T47D (cell line): ENCODE data around the gene ZNF790.
"Not testable (repeated sequence)": the region's sequence is repeated elsewhere in the genome, so short reads cannot be mapped to it uniquely, and the experiment has no call there.

Source experiments
- DNase-seq, 2 experiments: peaks; one replicate each; pipeline versions ENCODE4 v3.0.0 to v3.0.0-alpha.2; 2011 to 2012; ENCODE audit warnings: low read depth in 1 of 2, low spot score in 1 of 2
- JUND ChIP-seq: IDR thresholded peaks from 2 replicates; pipeline ENCODE4 v1.6.1; 2012; ENCODE audit warnings: low read depth
- in situ Hi-C: cut with HindIII; loops from 2 replicates; pipeline ENCODE4 v1.10.0; 2016; ENCODE audit warnings: low sequenced_read_pairs, low pct_unique_long_range_greater_than_20kb

The ZNF790 gene

DNA sequence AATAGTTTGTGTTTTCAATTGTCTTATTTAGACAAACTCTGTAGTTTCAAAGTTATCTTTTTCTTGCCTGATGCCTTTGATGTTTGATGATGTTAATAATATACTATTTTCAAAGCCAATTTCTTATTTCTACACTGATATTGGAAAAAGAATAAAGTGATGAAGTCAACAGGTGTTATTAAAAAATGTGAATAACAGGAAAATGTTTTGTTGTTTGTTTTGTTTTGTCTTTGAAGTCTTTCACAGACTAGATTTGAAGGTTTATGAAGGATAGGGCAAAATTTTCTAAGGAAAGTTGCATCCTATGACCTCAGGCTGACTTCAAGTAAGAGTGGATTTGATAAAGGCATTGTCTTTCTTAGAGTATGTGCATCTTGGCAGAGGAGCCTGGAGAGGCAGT, 31.2 kb downstream of the ZNF790 start:
- in situ Hi-C loops: no loop called here
- TF ChIP-seq JUND: no peak
- DNase-seq: no peak

DNA sequence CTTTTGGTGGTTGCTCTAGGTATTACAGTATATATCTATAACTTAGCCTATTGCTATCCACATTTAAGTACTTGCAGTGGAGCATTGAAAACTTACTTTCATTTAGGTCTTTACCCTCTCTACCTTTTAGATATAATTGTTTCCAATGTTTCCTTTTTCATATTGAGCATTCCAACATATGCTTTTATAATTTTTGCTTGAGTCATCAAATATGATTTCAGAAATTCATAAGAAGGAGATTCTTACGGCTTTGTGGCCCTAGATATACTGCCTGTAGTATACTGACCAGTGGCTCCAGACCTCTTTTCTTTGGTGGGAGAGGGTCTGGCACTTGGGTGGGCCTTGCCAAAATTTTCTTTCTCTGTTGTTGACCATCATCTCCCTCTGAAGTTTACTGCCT, 32.8 kb downstream of the ZNF790 start:
- in situ Hi-C loops: no loop called here
- DNase-seq: no peak
- no peak for TF ChIP-seq JUND

DNA sequence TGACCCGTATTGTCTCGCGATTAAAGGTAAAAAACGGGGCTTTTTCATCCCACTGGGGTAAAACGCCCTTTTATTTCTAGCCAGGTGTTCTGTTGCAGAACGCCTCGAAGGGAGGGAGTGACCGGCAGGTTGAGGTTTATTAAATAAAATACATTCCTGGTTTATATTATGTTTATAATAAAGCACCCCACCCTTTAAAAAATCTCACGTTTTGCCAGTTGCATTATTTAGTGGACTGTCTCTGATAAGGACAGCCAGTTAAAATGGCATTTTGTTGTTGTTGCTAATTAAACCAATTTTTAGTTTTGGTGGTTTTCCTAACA, 40.4 kb downstream of the ZNF790 start:
- no peak for DNase-seq
- in situ Hi-C loops: no loop called here
- TF ChIP-seq JUND: no peak

DNA sequence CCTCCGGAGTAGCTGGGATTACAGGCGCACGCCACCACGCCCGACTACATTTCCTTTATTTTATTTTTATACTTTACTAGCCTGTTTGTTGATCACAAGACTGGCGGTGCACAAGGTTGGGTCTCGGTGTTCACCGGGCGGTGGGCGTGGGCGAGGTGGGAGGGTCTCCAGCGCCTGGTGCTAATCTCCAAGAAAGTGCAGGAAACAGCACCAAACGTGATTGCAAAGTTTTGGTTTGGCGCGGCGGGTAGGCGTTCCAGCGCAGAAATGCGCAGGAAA, 41.5 kb downstream of the ZNF790 start:
- in situ Hi-C loops: no loop called here
- TF ChIP-seq JUND: no peak
- DNase-seq: no peak

DNA sequence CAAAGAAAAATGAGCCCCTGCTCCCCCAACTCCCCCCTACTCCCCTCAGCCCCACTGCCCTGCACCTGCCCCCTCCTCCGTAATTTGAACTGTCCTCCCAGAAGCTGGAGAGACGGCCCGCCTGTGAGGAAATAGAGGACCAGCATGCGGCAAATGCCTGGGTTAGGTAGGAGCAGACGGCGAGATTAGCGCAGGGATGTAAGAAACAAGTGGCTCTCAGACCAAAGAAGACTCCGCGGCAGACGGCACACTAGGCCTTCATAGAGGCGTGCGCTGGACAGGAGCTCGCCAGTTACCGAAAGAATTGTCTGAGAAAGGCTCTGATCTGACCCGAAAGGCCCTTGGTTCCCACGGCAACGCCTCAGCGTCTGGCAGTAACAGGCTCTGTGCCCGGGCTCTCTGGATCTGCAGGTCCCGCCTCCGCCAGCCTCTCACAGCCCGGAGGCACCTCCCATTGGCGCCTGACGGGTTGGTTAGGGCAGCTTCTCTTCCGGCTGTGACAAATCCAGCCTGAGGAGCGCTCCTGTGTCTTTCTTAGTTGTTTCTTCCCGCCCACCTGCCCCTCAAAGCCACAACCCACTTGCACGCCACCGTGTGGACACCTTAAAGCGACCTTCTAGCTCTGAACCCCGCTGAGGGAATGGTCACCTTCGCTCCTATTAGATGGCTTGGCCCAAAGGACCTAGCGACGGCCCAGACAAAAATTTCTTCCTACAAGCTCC, 46.6 kb downstream of the ZNF790 start:
- in situ Hi-C loops: not testable (repeated sequence)
- DNase-seq: peak in 1 of 2 experiments; percentile 53

DNA sequence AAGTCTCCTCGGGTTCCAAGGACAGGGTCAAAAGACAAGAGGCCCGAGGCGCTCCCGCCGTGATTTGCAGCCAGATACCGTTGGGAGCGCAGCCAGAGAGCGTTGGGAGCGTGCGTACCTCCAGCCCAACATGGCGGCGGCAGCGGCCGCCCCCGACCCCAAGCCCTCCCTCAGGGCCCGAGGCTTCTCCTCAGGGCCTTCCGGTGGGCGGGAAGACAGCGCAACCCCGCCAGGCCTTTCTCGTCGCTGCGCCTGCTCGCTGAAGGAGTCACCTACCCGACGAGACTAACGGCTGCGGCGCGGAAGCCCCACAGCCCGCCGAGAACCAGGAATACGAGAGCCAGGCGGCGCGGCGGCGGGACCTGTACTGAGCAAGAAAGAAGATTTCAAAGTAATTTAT, 62.4 kb downstream of the ZNF790 start:
- TF ChIP-seq JUND: no peak
- in situ Hi-C loops: no loop called here

GRCh38 chr19:36773223-36773579, 65.0 kb downstream of the ZNF790 start:
- in situ Hi-C loops: no loop called here
- DNase-seq: no peak
- TF ChIP-seq JUND: no peak

More for the DNA sequence above, 62.4 kb downstream of the ZNF790 start:
- no peak for DNase-seq

GRCh38 chr19:36772311-36773222, 65.6 kb downstream of the ZNF790 start, which contains the start of gene ZNF850:
TSS of gene ZNF850 (minus strand) at chr19:36772807. CDS start at chr19:36762606, 10,201 bp downstream.
- DNase-seq: peak; percentile 84 to 94
- no peak for TF ChIP-seq JUND
- in situ Hi-C loops: no loop called here

DNA sequence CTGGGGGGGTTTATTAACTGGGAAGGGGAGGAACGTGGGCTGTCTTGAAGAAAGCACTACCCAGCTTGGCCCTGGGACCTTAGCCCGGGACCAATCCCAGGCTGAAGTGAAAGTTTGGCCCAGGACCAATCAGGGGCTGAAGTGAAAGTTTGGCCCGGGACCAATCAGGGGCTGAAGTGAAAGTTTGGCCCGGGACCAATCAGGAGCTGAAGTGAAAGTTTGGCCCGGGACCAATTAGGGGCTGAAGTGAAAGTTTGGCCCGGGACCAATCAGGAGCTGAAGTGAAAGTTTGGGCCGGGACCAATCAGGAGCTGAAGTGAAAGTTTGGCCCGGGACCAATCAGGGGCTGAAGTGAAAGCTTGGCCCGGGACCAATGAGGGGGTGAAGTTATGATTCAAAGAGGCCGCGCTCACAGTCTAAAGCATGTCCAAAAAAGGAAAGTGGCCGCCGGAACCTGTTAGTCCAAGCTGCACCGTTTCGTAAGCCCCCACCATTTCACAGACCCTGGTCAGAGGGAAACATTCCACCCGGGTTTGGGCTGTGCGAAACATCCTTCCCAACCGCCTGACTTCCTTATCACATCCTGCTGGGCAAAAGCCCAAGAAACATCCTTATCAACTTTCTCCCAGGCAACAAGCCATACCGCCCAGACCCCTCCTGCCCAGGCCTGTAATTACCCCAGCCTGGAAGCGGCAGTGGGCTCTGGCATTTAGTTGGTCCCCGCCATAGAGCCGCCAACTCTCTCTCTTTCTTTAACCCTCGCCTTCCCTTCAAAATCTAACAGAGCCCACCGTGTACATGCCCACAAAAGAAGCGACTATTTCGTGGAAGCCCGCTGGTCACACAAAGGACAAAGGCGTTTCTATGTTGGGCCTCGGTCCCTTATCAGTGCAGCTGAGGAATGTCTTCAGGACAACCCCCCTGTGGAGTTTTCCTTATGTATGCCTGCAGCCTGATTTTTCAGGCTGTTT, 66.6 kb downstream of the ZNF790 start:
- DNase-seq: peak in 1 of 2 experiments; percentile 90
- in situ Hi-C loops: no loop called here

More for the DNA sequence above, 66.6 kb downstream of the ZNF790 start:
- TF ChIP-seq JUND: no peak
